NCI-H1417 treated with DMSO at 0.1 percent for 48 hours (cell line): ENCODE measurements around the gene LRRC55.
"Not testable (repeated sequence)": the region's sequence is repeated elsewhere in the genome, so short reads cannot be mapped to it uniquely, and the experiment has no call there.

ENCODE experiments used
- DNase-seq: peaks from one replicate; lab custom pipeline; 2025; lab: John Stamatoyannopoulos, UW

The LRRC55 gene

GRCh38 chr11:57161351-57161750 lies 20.4 kb upstream of the LRRC55 start:
- no peak for DNase-seq

DNA sequence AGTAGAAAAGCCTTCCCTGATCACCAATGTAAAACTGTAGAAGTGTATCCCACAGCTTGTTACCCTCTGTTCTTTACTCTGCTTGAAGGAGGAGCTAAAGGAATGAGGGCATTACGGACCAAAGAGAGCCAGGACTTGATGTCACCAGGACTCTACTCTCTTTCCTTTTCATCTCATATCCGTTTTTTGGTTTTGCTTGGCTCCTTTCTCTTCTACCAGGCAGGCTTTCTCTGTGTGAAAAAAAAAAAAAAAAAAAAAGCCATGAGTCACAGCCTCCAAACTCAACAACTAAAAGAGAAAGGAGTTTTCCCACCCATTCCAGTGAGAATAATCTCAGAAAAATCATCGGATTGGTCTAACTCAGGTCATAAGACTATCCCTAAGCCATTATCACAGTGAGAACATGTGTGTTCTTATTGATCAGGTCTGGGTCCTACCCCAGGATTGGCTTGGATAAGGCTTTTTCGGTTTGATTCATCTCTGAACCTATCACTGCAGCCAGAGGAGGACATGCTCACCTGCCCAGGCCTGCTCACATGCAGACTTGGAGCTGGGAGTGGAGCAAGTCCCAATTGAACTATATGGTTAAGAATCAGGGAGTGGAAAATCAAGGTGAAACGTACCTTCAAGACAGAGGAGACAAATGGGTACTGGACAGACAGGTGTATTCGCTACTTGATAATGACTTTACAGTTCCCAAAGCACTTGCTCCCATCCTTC lies 19.4 kb upstream of the LRRC55 start:
- DNase-seq: no peak

GRCh38 chr11:57163160-57163868 lies 18.4 kb upstream of the LRRC55 start:
- no peak for DNase-seq

GRCh38 chr11:57164317-57164716 lies 17.4 kb upstream of the LRRC55 start:
- DNase-seq: no peak

GRCh38 chr11:57167125-57167846 lies 14.5 kb upstream of the LRRC55 start:
- no peak for DNase-seq

DNA sequence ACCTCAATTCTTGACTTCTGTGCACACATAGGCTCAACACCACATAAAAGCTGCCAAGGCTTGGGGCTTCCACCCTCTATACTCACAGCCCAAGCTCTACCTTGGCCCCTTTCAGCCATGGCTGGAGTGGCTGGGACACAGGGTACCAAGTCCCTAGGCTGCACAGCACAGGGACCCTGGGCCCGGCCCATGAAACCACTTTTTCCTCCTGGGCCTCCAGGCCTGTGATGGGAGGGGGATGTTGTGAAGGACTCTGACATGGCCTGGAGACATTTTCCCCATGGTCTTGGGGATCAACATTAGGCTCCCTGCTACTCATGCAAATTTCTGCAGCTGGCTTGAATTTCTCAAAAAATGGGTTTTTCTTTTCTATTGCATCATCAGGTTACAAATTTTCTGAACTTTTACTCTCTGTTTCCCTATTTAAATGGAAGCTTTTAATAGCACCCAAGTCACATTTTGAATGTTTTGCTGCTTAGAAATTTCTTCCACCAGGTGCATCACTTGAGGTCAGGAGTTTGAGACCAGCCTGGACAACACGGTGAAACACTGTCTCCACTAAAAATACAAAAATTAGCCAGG lies 11.9 kb upstream of the LRRC55 start:
- DNase-seq: not testable (repeated sequence)

GRCh38 chr11:57172031-57172430 lies 9.7 kb upstream of the LRRC55 start:
- no peak for DNase-seq

GRCh38 chr11:57174656-57175055 lies 7.1 kb upstream of the LRRC55 start:
- DNase-seq: no peak

DNA sequence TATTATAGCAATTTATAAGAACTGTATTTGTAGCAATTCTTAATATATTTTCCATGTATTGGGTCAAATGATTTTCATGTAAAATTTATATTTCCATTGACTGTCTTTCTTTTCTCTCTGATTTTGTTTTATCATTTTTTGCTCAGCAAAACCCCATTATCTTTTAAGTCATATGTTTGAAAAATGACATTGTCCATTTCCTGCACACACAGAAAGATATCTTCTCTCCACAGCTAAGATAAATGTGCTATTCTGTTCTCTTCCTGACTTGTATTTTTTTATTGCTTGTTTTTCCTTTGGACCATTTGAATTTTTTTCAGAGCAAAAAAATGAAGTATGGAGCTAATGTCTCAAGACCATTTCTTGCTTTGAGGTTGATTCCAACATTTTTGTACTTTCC lies 6.3 kb upstream of the LRRC55 start:
- DNase-seq: no peak

- no peak for DNase-seq
Observed at GRCh38 chr11:57178334-57178733, 3.4 kb upstream of the LRRC55 start.

DNA sequence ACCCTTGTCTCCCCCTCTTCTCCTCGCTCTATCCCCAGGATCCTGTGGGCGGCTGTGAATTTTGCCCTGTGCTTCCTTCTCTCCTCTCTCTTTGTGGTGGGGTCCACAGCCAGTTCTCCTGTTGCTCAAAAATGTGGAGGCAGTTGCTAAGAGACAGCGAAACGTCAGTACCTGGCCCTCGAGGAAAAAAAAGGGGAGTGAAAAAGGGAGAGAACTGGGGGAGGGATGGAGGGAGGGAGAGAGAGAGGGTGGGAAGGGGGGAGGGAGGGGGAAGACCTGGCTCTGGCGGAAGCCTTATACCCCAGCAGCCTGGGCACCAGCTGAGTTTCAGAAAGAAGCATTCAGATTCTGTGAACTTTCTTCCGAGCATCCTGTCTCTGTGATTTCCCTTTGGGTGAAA lies 2.1 kb upstream of the LRRC55 start:
- no peak for DNase-seq

DNA sequence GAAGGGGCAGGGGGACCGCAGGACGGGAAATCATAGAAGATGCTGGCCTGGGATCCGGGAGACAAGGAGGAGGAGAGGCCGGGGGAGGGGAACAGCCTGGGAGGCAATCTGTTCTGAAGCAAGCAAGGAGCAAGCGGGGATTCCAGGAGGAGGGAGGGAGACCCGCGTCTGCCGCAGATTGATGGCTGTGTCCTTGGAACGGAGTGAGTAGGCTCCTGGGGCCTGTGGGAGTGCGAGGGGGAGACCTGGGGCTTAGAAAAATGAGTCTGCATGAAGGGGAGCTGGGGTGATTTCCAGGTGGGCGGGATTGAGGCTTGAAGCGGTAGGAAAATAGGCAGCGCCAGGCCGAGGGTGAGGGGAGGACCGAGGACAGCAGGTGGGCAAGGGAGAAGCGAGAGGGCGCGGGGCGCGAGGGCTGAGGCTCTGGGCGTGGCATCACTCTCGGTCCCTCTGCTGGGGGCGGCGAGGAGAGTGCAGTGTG lies 1.6 kb upstream of the LRRC55 start:
- DNase-seq: no peak

GRCh38 chr11:57180964-57181363 lies 789 bp upstream of the LRRC55 start:
- no peak for DNase-seq

GRCh38 chr11:57182896-57183295 lies 1.1 kb downstream of the LRRC55 start:
- no peak for DNase-seq

DNA sequence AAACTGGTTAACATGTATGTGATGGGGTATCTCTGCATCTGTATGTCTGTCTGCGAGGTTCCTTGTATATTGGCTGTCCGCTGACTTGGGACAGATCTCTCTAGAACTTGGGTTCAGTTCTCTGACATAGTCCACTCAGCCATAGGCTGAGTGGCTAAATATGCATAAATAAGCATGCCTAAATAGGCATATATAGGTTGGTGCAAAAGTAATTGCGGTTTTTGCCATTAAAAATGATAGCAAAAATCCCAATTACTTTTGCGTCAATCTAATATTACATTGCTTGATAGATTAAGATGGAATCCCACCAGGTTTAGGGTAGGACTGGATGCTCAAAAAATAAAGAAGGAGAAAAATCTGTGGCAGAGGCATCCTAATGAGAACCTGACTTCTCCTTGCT lies 8.8 kb downstream of the LRRC55 start:
- DNase-seq: no peak

- no peak for DNase-seq
Observed at GRCh38 chr11:57191311-57192219, 9.8 kb downstream of the LRRC55 start.

DNA sequence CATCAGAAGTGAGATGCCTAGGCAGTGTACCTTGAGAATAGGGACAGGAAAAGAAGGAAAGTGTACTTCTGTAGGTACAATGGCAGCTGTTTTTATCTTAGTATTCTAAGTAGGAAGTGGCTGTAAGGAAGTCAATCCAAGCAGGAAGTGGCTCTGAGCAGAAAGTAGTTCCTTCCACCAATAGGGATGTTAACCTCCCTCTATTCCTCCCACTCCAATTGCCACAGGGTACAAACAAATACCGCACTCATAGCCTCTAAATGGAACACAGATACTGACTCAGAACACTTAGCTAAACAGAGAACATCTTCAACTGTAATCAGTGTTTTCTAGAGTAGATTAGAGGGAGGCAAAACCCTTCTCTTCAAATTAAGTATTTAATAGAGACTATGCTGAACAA lies 10.6 kb downstream of the LRRC55 start:
- no peak for DNase-seq

- DNase-seq: no peak
Observed at GRCh38 chr11:57196596-57196995, 14.8 kb downstream of the LRRC55 start.

- DNase-seq: no peak
Observed at GRCh38 chr11:57197762-57198161, 16.0 kb downstream of the LRRC55 start.

DNA sequence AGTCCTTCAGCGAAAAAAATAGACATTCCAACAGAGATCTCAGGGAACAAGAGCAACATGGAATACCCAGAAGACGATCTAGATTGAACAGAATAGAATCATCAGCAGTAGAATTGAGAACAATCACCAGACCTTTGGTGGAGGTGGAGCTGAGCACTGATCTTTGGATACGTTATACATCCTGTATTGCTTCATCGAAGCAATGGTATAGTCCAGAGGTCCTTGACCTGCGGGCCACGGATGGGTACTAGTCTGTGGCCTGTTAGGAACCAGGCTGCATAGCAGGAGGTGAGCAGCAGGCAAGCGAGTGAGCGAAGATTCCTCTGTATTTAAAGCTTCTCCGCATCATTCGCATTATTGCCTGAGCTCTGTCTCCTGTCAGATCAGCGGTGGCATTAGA lies 17.6 kb downstream of the LRRC55 start:
- DNase-seq: no peak

DNA sequence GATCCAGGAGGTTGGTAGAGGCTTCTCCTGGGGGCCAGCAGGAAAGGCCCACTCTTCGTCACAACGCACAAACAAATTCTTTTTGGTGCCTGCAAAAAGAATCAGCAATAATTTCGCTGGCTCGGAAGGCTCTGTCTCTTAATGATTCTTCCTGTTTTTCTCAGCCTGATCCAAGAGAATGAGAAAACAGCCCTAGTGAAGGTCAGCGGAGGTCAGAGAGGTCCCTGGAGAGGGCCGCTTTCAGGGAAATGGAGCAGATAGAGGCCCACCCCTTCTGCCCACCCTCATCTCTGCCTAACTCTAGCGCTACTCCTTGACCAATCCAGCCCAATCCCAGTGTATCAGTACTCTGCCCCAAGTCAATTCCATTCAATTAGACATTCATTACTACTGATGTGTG lies 19.2 kb downstream of the LRRC55 start:
- no peak for DNase-seq

GRCh38 chr11:57202281-57202680 lies 20.5 kb downstream of the LRRC55 start:
- no peak for DNase-seq
